ENCODE measurements around the gene RPS18. TPM values are rescaled to one million over a fixed set of nuclear protein-coding genes. Genes with fewer than 3 reads are reported as not detected.

Gene RPS18
- total and polyA plus RNA-seq, 4 donors: 742 to 1,432 (median 1,060) TPM

DNA sequence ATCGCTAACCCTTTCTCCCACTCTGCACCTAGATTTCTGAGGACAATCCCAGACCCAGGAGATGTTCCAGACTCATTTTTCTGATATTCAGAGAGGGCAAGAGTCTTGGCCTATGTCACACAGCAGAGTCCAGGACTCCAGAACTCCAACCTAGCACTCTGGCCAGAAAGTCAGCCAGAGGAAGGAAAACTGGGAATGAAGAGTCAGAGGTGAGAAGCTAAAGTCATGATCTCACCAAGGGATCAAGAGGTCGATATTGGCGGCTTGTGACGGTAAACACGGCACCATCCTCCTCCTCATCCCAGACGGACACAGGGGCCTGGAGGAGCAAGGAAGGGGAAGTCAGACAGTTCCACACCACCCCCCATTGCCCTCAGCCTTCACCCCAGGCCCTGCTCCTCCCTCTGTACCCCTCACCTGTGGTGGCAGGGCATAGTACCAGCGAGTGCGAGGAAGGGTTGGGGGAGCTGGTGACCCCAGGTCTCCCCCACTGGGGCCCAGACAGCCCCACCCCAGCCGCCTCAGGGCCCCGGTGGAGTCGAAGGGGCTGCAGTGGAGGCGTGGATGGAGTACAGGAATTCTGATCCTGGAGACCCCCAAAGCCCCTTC is 25.0 kb downstream of the RPS18 start:
- peak overlapping the region in 1 of 2 donors; percentile 30 for H3K9ac ChIP-seq (ENCODE audit: low read depth in 1 of 2, low read length in 2 of 2)
- peaks cover 8 to 30% (median 25%) of the 10 kb centered on the region in 4 donors for H3K4me1 ChIP-seq (ENCODE audit: control insufficient read depth in 4 of 4, insufficient read depth in 4 of 4, low read length in 3 of 4)
- no peak for TF ChIP-seq GABPA (IDR thresholded peaks at IDR 0.05 in 1 of 2, conservative IDR thresholded peaks at IDR 0.05 in 1 of 2)
- TF ChIP-seq EGR1 (IDR thresholded peaks at IDR 0.05; ENCODE audit: low read depth in 2 of 2): no peak
- TF ChIP-seq SP1 (IDR thresholded peaks at IDR 0.05): no peak
- no peak for TF ChIP-seq HNF4G (IDR thresholded peaks at IDR 0.05)
- no peak for TF ChIP-seq JUND (IDR thresholded peaks at IDR 0.05)
- TF ChIP-seq, protein P1, sequence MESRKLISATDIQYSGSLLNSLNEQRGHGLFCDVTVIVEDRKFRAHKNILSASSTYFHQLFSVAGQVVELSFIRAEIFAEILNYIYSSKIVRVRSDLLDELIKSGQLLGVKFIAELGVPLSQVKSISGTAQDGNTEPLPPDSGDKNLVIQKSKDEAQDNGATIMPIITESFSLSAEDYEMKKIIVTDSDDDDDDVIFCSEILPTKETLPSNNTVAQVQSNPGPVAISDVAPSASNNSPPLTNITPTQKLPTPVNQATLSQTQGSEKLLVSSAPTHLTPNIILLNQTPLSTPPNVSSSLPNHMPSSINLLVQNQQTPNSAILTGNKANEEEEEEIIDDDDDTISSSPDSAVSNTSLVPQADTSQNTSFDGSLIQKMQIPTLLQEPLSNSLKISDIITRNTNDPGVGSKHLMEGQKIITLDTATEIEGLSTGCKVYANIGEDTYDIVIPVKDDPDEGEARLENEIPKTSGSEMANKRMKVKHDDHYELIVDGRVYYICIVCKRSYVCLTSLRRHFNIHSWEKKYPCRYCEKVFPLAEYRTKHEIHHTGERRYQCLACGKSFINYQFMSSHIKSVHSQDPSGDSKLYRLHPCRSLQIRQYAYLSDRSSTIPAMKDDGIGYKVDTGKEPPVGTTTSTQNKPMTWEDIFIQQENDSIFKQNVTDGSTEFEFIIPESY (IDR thresholded peaks at IDR 0.05): no peak
- no peak for TF ChIP-seq FOXA2 (IDR thresholded peaks at IDR 0.05)
- no peak for TF ChIP-seq NR2F2 (IDR thresholded peaks at IDR 0.05)
- TF ChIP-seq RXRA (IDR thresholded peaks at IDR 0.05): no peak
- TF ChIP-seq, protein P2, sequence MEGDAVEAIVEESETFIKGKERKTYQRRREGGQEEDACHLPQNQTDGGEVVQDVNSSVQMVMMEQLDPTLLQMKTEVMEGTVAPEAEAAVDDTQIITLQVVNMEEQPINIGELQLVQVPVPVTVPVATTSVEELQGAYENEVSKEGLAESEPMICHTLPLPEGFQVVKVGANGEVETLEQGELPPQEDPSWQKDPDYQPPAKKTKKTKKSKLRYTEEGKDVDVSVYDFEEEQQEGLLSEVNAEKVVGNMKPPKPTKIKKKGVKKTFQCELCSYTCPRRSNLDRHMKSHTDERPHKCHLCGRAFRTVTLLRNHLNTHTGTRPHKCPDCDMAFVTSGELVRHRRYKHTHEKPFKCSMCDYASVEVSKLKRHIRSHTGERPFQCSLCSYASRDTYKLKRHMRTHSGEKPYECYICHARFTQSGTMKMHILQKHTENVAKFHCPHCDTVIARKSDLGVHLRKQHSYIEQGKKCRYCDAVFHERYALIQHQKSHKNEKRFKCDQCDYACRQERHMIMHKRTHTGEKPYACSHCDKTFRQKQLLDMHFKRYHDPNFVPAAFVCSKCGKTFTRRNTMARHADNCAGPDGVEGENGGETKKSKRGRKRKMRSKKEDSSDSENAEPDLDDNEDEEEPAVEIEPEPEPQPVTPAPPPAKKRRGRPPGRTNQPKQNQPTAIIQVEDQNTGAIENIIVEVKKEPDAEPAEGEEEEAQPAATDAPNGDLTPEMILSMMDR (IDR thresholded peaks at IDR 0.05; ENCODE audit: low read depth, low read length, missing input control): no peak
- no peak for TF ChIP-seq RAD21 (IDR thresholded peaks at IDR 0.05)
- TF ChIP-seq TAF1 (conservative IDR thresholded peaks at IDR 0.05): no peak
- H3K27me3 ChIP-seq (ENCODE audit: control insufficient read depth in 4 of 4, insufficient read depth in 4 of 4, low read length in 3 of 4): no peaks in the 10 kb centered on the region
- peaks cover 7 to 29% (median 16%) of the 10 kb centered on the region in 4 donors for H3K36me3 ChIP-seq (ENCODE audit: control insufficient read depth in 4 of 4, insufficient read depth in 3 of 4, low read depth in 1 of 4, low read length in 3 of 4)
- DNase-seq (ENCODE audit: low spot score): no peak
- H3K4me3 ChIP-seq (ENCODE audit: low read depth in 1 of 3, low read length in 3 of 3): peak overlapping the region; percentile 47 to 77 (median 64)
- H3K27ac ChIP-seq (ENCODE audit: low read depth in 1 of 2, low read length in 2 of 2): peak overlapping the region; percentile 95 to 98
- 45% methylated on average over 12 of the region's 12 CpGs for WGBS
- no peaks in the 10 kb centered on the region for H3K9me3 ChIP-seq (ENCODE audit: control insufficient read depth in 4 of 4, low read length in 3 of 4)

DNA sequence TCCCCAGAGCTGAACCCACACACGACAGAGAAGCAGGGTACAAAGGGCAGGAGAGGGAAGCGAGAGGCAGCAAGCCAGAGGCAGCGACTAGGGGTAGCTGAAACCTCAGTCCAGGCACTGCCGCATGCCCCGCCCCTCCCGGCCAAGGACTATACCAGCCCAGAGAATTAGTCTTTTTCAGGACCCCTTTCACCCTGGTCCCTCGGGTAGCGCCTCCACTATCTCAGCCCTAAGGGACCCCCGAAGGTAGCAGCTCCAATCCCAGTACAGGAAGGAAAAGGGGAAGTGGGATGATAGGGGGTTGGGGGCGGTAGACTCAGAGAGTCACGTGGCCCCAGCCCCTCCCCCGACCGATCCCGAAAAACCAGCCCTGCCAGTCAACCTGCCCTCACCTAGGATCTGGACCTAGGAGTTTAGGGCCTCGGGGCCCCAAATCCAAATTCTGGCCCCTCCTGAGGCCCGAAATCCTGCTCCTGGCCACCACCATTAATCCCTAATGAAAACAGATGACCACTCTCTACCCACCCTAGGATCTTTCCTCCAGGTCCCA is 25.6 kb downstream of the RPS18 start:
- 8% methylated on average over 16 of the region's 16 CpGs for WGBS
- H3K36me3 ChIP-seq (ENCODE audit: control insufficient read depth in 4 of 4, insufficient read depth in 3 of 4, low read depth in 1 of 4, low read length in 3 of 4): peaks cover 3 to 23% (median 15%) of the 10 kb centered on the region in 4 donors
- H3K4me3 ChIP-seq (ENCODE audit: low read depth in 1 of 3, low read length in 3 of 3): peak overlapping the region; percentile 47 to 77 (median 64)
- DNase-seq (ENCODE audit: low spot score): no peak
- H3K27ac ChIP-seq (ENCODE audit: low read depth in 1 of 2, low read length in 2 of 2): peak overlapping the region; percentile 95 to 98
- TF ChIP-seq FOXA2 (IDR thresholded peaks at IDR 0.05) (no peak), HNF4A (conservative IDR thresholded peaks at IDR 0.05) (peak; percentile 42 to 66), SP1 (IDR thresholded peaks at IDR 0.05) (peak; percentile 62), YY1 (IDR thresholded peaks at IDR 0.05) (peak; percentile 25), GABPA (IDR thresholded peaks at IDR 0.05 in 1 of 2, conservative IDR thresholded peaks at IDR 0.05 in 1 of 2) (peak in 1 of 2 donors; percentile 48), JUND (IDR thresholded peaks at IDR 0.05) (no peak)
- TF ChIP-seq, protein P1 (IDR thresholded peaks at IDR 0.05): no peak
- H3K9ac ChIP-seq (ENCODE audit: low read depth in 1 of 2, low read length in 2 of 2): peak overlapping the region; percentile 30 to 58
- peaks cover 8 to 30% (median 25%) of the 10 kb centered on the region in 4 donors for H3K4me1 ChIP-seq (ENCODE audit: control insufficient read depth in 4 of 4, insufficient read depth in 4 of 4, low read length in 3 of 4)
- H3K27me3 ChIP-seq (ENCODE audit: control insufficient read depth in 4 of 4, insufficient read depth in 4 of 4, low read length in 3 of 4): no peaks in the 10 kb centered on the region
- no peaks in the 10 kb centered on the region for H3K9me3 ChIP-seq (ENCODE audit: control insufficient read depth in 4 of 4, low read length in 3 of 4)
